GM12878 (cell line): ENCODE measurements around the gene GNB5. TPM values are rescaled to one million over a fixed set of nuclear protein-coding genes. Genes with fewer than 3 reads are reported as not detected.

Experiments
- ATAC-seq: fragments of 200-7000 bp; cut with Tn5 transposase; 3 replicates; pipeline ENCODE4 v1.9.1; 2020; ENCODE audit warnings: mild to moderate bottlenecking, moderate library complexity
- BruUV-seq: library from RNA; stranded (reverse); fragments of 400-500 nt; replicated peaks from 2 replicates; lab custom pipeline; 2021; lab: Mats Ljungman, UMichigan
- CTCF ChIA-PET: fragments of 300-600 bp; sonication (Branson Sonifier 250); formaldehyde crosslinking; extraction: SDS; loops from one replicate; lab custom pipeline; 2021; ENCODE audit warnings: inconsistent platforms; lab: Yijun Ruan, JAX
- POLR2A ChIA-PET: fragments of 350-600 bp; formaldehyde crosslinking; extraction: SDS; loops from one replicate; lab custom pipeline; 2021; ENCODE audit warnings: inconsistent platforms; lab: Charles Lee
- RAD21 ChIA-PET: fragments of 300-600 bp; sonication (Branson Sonifier 250); formaldehyde crosslinking; loops from one replicate; lab custom pipeline; 2023; ENCODE audit warnings: antibody characterized with exemption; ENCODE audit not compliant: unreplicated experiment; lab: Charles Lee
- SMC1A ChIA-PET: fragments of 300-600 bp; sonication (Branson Sonifier 250); formaldehyde crosslinking; loops from one replicate; lab custom pipeline; 2023; ENCODE audit not compliant: unreplicated experiment, uncharacterized antibody; lab: Charles Lee
- DNase-seq: peaks from one replicate; pipeline ENCODE4 v3.0.0-alpha.2; 2011; ENCODE audit warnings: low read depth, low spot score
- FAIRE-seq: peaks from 3 replicates; lab custom pipeline; 2011; peaks lifted over from hg19 to GRCh38; lab: Jason Lieb, UNC
- H2AFZ ChIP-seq: 2 replicates; pipeline ENCODE4 v1.6.0; 2011; ENCODE audit warnings: low read depth, low read length, control low read depth; ENCODE audit not compliant: control insufficient read depth
- H3K27ac ChIP-seq: 2 replicates; pipeline ENCODE4 v1.5.1; 2011; ENCODE audit warnings: control low read depth; ENCODE audit not compliant: control insufficient read depth, insufficient read depth
- H3K27me3 ChIP-seq, 2 experiments: replicated peaks in 1 of 2; 2 replicates each; pipeline versions ENCODE4 v1.6.0 to v1.6.1; 2011; ENCODE audit warnings: low read length in 1 of 2; ENCODE audit not compliant: control insufficient read depth in 2 of 2, insufficient read depth in 2 of 2
- H3K36me3 ChIP-seq, 2 experiments: 2 replicates each; pipeline ENCODE4 v1.5.1; 2011; ENCODE audit warnings: low read length in 1 of 2; ENCODE audit not compliant: control insufficient read depth in 2 of 2, insufficient read depth in 2 of 2
- H3K4me1 ChIP-seq: 2 replicates; pipeline ENCODE4 v1.6.1; 2011; ENCODE audit warnings: mild to moderate bottlenecking, low read length, moderate library complexity, mixed read lengths; ENCODE audit not compliant: control insufficient read depth, insufficient read depth
- H3K4me2 ChIP-seq: 2 replicates; pipeline ENCODE4 v1.6.0; 2011; ENCODE audit warnings: control low read depth; ENCODE audit not compliant: control insufficient read depth, insufficient read depth
- H3K4me3 ChIP-seq: fragments of 200-600 bp; sonication (generic); 2 replicates; pipeline ENCODE4 v1.5.1; 2016
- H3K79me2 ChIP-seq: 2 replicates; pipeline ENCODE4 v1.6.0; 2011; ENCODE audit warnings: low read length; ENCODE audit not compliant: control insufficient read depth, insufficient read depth
- H3K9ac ChIP-seq: 2 replicates; pipeline ENCODE4 v1.8.0; 2011; ENCODE audit warnings: low read length, control low read depth, mixed read lengths; ENCODE audit not compliant: control insufficient read depth, insufficient read depth
- H3K9me3 ChIP-seq: replicated peaks from 3 replicates; pipeline ENCODE4 v1.5.1; 2011; ENCODE audit warnings: mild to moderate bottlenecking, low read length; ENCODE audit not compliant: control insufficient read depth, insufficient read depth
- H4K20me1 ChIP-seq: 2 replicates; pipeline ENCODE4 v1.6.0; 2011; ENCODE audit not compliant: control insufficient read depth, insufficient read depth
- BHLHE40 ChIP-seq, 2 experiments: fragments of 450-650 bp in 1 of 2; IDR thresholded peaks; 2 replicates each; pipeline ENCODE4 v1.6.1; 2011 to 2017; ENCODE audit warnings: low read depth in 2 of 2, borderline replicate concordance in 1 of 2, improper control_type of control experiment in 1 of 2, low read length in 1 of 2, mild to moderate bottlenecking in 1 of 2
- FOXK2 ChIP-seq: fragments of 450-650 bp; IDR thresholded peaks from 2 replicates; pipeline ENCODE4 v1.6.1; 2017; ENCODE audit warnings: mild to moderate bottlenecking, moderate library complexity
- KDM1A ChIP-seq: fragments of 200-600 bp; sonication (generic); IDR thresholded peaks from 2 replicates; pipeline ENCODE4 v1.6.1; 2016; ENCODE audit warnings: borderline replicate concordance
- LARP7 ChIP-seq: fragments of 450-650 bp; IDR thresholded peaks from 2 replicates; pipeline ENCODE4 v1.6.1; 2017; ENCODE audit warnings: mild to moderate bottlenecking
- RBBP5 ChIP-seq: fragments of 200-600 bp; sonication (generic); conservative IDR thresholded peaks from 2 replicates; pipeline ENCODE4 v1.6.1; 2016
- SMARCA5 ChIP-seq: fragments of 450-650 bp; IDR thresholded peaks from 2 replicates; pipeline ENCODE4 v1.6.1; 2017; ENCODE audit warnings: mild to moderate bottlenecking
- YY1 ChIP-seq: IDR thresholded peaks from 2 replicates; pipeline ENCODE4 v1.6.1; 2011; ENCODE audit warnings: low read depth, mild to moderate bottlenecking, low read length
- ZNF217 ChIP-seq: fragments of 450-650 bp; IDR thresholded peaks from 2 replicates; pipeline ENCODE4 v1.6.1; 2017; ENCODE audit warnings: antibody characterized with exemption, mild to moderate bottlenecking
- ZNF24 ChIP-seq: fragments of 450-650 bp; IDR thresholded peaks from 2 replicates; pipeline ENCODE4 v1.6.1; 2017; ENCODE audit warnings: antibody characterized with exemption, mild to moderate bottlenecking
- ZNF592 ChIP-seq: fragments of 450-650 bp; IDR thresholded peaks from 2 replicates; pipeline ENCODE4 v1.6.1; 2017; ENCODE audit warnings: mild to moderate bottlenecking, moderate library complexity
- WGBS: methylation state at CpG from one replicate; pipeline ENCODE4 v1.1.6; 2016; ENCODE audit warnings: low lambda C conversion rate; ENCODE audit not compliant: insufficient replicate concordance, insufficient coverage; ENCODE audit errors: missing lambda C conversion rate; 5-methylcytosine and 5-hydroxymethylcytosine counted together
- in situ Hi-C: fragments of 300-500 bp; cut with MboI; formaldehyde crosslinking; loops from 9 replicates; pipeline ENCODE4 v1.14.3; 2018; ENCODE audit warnings: mixed read lengths
- intact Hi-C: fragments of 100-400 bp; cut with micrococcal nuclease; formaldehyde crosslinking; loops from one replicate; pipeline ENCODE4 v1.14.2; 2022; ENCODE audit not compliant: unreplicated experiment
- polyA plus RNA-seq, 11 experiments: library from polyadenylated mRNA; depleted of rRNA in 4 of 11; unstranded in 6 of 11; stranded (reverse) in 5 of 11; fragments of >200 nt; fragmentation: Nextera tagmentation in 4 of 11; fragmentation: Illumina TruSeq in 1 of 11; extraction: Ambion mirVana in 4 of 11; extraction: Trizol in 1 of 11; gene quantifications; 1 replicate in 1 of 11; 2 replicates in 10 of 11; pipeline versions ENCODE4 v1.2.1 to v1.2.3, GENCODE V29; 2011 to 2016; ENCODE audit warnings: inconsistent platforms in 2 of 11, missing spikeins in 2 of 11, low read depth in 1 of 11
- total RNA-seq, 4 experiments: library from RNA; depleted of rRNA in 3 of 4; stranded (reverse); fragments of >200 nt in 3 of 4; fragmentation: Illumina TruSeq in 1 of 4; extraction: Trizol in 1 of 4; gene quantifications; 2 replicates each; pipeline versions ENCODE4 v1.2.1 to v1.2.3, GENCODE V29; 2013 to 2021
- TF ChIP-seq, protein P1 (sequence below): fragments of 450-650 bp; IDR thresholded peaks from 2 replicates; pipeline ENCODE4 v1.6.1; 2016; ENCODE audit warnings: mild to moderate bottlenecking
- TF ChIP-seq, protein P2 (sequence below): fragments of 450-650 bp; IDR thresholded peaks from 2 replicates; pipeline ENCODE4 v1.6.1; 2017; ENCODE audit warnings: mild to moderate bottlenecking, moderate library complexity

Gene GNB5
- total and polyA plus RNA-seq, 10 of the 15 experiments (the other 5 are each of a cell fraction or from before 2014, with no cell fraction given) = 2.4 to 25.9 (median 15.2) TPM

DNA sequence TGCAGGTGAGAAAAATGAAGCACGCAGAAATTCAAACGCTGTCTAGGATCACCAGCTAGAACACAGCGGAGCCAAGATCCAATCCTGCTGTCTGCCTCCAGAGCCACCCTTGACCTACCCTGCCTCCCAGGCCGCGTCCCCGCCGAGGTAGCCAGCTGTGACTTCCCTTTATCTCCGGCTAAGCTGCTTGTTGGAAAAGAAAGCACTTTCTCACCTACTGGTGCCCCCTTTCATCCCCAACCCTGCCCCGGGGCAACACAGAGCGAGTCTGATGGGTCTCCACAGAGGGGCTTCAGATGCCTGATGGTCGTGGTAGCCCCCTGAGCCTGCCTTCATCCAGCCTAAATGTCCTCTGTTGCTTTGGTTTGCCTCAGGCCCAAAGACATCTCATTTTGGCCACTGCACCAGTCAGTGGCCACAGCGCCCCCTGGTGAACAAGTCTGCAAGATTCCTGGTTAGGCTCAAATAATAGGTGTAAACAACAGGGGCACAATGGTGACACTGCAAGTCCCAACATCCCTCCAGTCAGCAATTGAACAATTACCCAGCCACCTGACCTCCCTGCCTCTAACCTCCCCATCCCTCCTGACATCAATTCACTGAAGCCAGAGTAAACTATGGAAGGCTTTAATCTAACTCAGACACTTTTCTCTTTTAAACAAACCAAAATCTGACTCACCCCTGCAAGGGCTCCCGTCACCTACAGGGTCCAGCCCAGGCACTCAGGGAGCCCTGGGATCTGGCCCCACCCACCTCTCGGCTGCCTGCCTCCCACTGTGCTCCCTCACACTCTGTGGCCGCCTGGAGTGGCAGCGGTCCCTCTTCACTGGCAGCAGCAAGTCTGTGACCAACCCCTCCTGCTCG is 51.4 kb downstream of the GNB5 start:
- peaks cover 35% of the 10 kb centered on the region for H3K4me1 ChIP-seq
- ChIA-PET SMC1A (interaction anchor here (0.7 to 8.4 kb wide), 28 partner anchors 11 to 251 kb away, joined by 3 to 163 read pairs (median 7); partner anchors contain the start of gene LEO1), POLR2A (interaction anchor here (0.5 to 3.6 kb wide), 4 partner anchors 17 to 57 kb away, joined by 3 to 13 read pairs (median 5); no protein-coding TSS in a partner anchor), RAD21 (interaction anchor here (0.6 to 9.8 kb wide), 27 partner anchors 19 to 252 kb away, joined by 3 to 139 read pairs (median 3); partner anchors contain the start of genes BCL2L10 and LEO1), CTCF (interaction anchor here (0.6 to 9.0 kb wide), 45 partner anchors 11 to 294 kb away, joined by 3 to 132 read pairs (median 4); partner anchors contain the start of genes BCL2L10 and LEO1)
- peak; percentile 83 for ATAC-seq
- peak; percentile 66 for FAIRE-seq
- no peak overlapping the region for H3K4me2 ChIP-seq
- H2AFZ ChIP-seq = peak overlapping the region; percentile 90
- H3K27ac ChIP-seq = peak overlapping the region; percentile 66
- DNase-seq = peak; percentile 39
- no peak overlapping the region for H3K4me3 ChIP-seq
- WGBS = 49% methylated on average over 17 of the region's 17 CpGs
- H3K9ac ChIP-seq = peak overlapping the region; percentile 48
- no peaks in the 10 kb centered on the region for H3K9me3 ChIP-seq
- no peaks in the 10 kb centered on the region for H3K27me3 ChIP-seq
- intact Hi-C loops = loop anchor here (1.0 to 5.0 kb wide), 3 partner anchors 61 to 158 kb away; no protein-coding TSS in a partner anchor
- TSS peak; percentile 47 for BruUV-seq
- H3K36me3 ChIP-seq = peaks cover 0 to 4% of the 10 kb centered on the region in 2 experiments; a peak in 1 of 4 replicates
- H4K20me1 ChIP-seq = no peaks in the 10 kb centered on the region
- no peaks in the 10 kb centered on the region for H3K79me2 ChIP-seq
- in situ Hi-C loops = loop anchor here (5.0 kb wide), 1 partner anchor 163 kb away; no protein-coding TSS in a partner anchor
- TF ChIP-seq, protein P1, sequence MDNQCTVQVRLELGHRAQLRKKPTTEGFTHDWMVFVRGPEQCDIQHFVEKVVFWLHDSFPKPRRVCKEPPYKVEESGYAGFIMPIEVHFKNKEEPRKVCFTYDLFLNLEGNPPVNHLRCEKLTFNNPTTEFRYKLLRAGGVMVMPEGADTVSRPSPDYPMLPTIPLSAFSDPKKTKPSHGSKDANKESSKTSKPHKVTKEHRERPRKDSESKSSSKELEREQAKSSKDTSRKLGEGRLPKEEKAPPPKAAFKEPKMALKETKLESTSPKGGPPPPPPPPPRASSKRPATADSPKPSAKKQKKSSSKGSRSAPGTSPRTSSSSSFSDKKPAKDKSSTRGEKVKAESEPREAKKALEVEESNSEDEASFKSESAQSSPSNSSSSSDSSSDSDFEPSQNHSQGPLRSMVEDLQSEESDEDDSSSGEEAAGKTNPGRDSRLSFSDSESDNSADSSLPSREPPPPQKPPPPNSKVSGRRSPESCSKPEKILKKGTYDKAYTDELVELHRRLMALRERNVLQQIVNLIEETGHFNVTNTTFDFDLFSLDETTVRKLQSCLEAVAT = 0 out of 2 replicates have a peak, but pooled peaks have one; percentile 26
- 0 out of 2 replicates have a peak, but pooled peaks have one; percentile 21 for TF ChIP-seq ZNF592
- 0 out of 2 replicates have a peak, but pooled peaks have one; percentile 18 for TF ChIP-seq ZNF24
- TF ChIP-seq ZNF217 = no peak
- TF ChIP-seq KDM1A = no peak
- TF ChIP-seq SMARCA5 = peak; percentile 89
- TF ChIP-seq FOXK2 = peak; percentile 42; the same call in 1 of the 2 replicates
- peak; percentile 81 for TF ChIP-seq YY1
- peak; percentile 20 to 23; a peak in 1 of 4 replicates for TF ChIP-seq BHLHE40 (IDR thresholded peaks at IDR 0.05; ENCODE audit: borderline replicate concordance in 1 of 2, low read depth in 2 of 2, low read length in 1 of 2)
- TF ChIP-seq, protein P2, sequence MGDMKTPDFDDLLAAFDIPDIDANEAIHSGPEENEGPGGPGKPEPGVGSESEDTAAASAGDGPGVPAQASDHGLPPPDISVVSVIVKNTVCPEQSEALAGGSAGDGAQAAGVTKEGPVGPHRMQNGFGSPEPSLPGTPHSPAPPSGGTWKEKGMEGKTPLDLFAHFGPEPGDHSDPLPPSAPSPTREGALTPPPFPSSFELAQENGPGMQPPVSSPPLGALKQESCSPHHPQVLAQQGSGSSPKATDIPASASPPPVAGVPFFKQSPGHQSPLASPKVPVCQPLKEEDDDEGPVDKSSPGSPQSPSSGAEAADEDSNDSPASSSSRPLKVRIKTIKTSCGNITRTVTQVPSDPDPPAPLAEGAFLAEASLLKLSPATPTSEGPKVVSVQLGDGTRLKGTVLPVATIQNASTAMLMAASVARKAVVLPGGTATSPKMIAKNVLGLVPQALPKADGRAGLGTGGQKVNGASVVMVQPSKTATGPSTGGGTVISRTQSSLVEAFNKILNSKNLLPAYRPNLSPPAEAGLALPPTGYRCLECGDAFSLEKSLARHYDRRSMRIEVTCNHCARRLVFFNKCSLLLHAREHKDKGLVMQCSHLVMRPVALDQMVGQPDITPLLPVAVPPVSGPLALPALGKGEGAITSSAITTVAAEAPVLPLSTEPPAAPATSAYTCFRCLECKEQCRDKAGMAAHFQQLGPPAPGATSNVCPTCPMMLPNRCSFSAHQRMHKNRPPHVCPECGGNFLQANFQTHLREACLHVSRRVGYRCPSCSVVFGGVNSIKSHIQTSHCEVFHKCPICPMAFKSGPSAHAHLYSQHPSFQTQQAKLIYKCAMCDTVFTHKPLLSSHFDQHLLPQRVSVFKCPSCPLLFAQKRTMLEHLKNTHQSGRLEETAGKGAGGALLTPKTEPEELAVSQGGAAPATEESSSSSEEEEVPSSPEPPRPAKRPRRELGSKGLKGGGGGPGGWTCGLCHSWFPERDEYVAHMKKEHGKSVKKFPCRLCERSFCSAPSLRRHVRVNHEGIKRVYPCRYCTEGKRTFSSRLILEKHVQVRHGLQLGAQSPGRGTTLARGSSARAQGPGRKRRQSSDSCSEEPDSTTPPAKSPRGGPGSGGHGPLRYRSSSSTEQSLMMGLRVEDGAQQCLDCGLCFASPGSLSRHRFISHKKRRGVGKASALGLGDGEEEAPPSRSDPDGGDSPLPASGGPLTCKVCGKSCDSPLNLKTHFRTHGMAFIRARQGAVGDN = peak; percentile 38; the same call in 1 of the 2 replicates
- TF ChIP-seq LARP7 = peak; percentile 32; the same call in 1 of the 2 replicates
- no peak for TF ChIP-seq RBBP5
